IPS DF 6.9 (cell line): ENCODE measurements around the gene CST9L.

Source experiments
- DNase-seq: peaks from one replicate; pipeline ENCODE4 v3.0.0-alpha.2; 2013; ENCODE audit warnings: low read depth, low spot score
- H3K27ac ChIP-seq: one replicate; pipeline ENCODE4 v1.5.1; 2013; ENCODE audit warnings: low read length, control low read depth
- H3K27me3 ChIP-seq: 2 replicates; pipeline ENCODE4 v1.6.1; 2013; ENCODE audit warnings: mild to moderate bottlenecking, low read length; ENCODE audit not compliant: control insufficient read depth, insufficient read depth
- H3K36me3 ChIP-seq: 2 replicates; pipeline ENCODE4 v1.6.1; 2013; ENCODE audit warnings: low read length; ENCODE audit not compliant: control insufficient read depth, insufficient read depth
- H3K4me1 ChIP-seq: 2 replicates; pipeline ENCODE4 v1.6.1; 2013; ENCODE audit warnings: low read length; ENCODE audit not compliant: control insufficient read depth, insufficient read depth
- H3K4me3 ChIP-seq: 2 replicates; pipeline ENCODE4 v1.5.1; 2013; ENCODE audit warnings: mild to moderate bottlenecking, low read length
- H3K9me3 ChIP-seq: 2 replicates; pipeline ENCODE4 v1.6.1; 2013; ENCODE audit warnings: low read length, inconsistent platforms; ENCODE audit not compliant: control insufficient read depth, insufficient read depth
- WGBS: extraction: QIAGEN DNeasy Blood & Tissue Kit; methylation state at CpG from one replicate; pipeline ENCODE4 v1.1.7; 2013; ENCODE audit warnings: mixed read lengths, missing lambda C conversion rate; ENCODE audit not compliant: insufficient read length, insufficient coverage; 5-methylcytosine and 5-hydroxymethylcytosine counted together

The CST9L gene

GRCh38 chr20:23568971-23569330, 667 bp upstream of the CST9L start:
- Histone ChIP-seq H3K27me3 (no peaks in the 10 kb centered on the region), H3K36me3 (no peaks in the 10 kb centered on the region), H3K27ac (no peak overlapping the region), H3K4me1 (no peaks in the 10 kb centered on the region), H3K4me3 (no peak overlapping the region), H3K9me3 (no peaks in the 10 kb centered on the region)
- DNase-seq = no peak
- no CpG with 5 or more reads among the region's 1 CpG for WGBS

- H3K9me3 ChIP-seq = peaks cover 1% of the 10 kb centered on the region; the same call in 1 of the 2 replicates
- no peaks in the 10 kb centered on the region for H3K4me1 ChIP-seq
- H3K36me3 ChIP-seq = no peaks in the 10 kb centered on the region
- H3K4me3 ChIP-seq = no peak overlapping the region
- no CpG with 5 or more reads among the region's 7 CpGs for WGBS
- no peak for DNase-seq
- no peak overlapping the region for H3K27ac ChIP-seq
- no peaks in the 10 kb centered on the region for H3K27me3 ChIP-seq
These were observed 1.9 kb downstream of the CST9L start for GRCh38 chr20:23566199-23566932.

- peaks cover 1% of the 10 kb centered on the region; the same call in 1 of the 2 replicates for H3K9me3 ChIP-seq
- no peak overlapping the region for H3K4me3 ChIP-seq
- no peaks in the 10 kb centered on the region for H3K4me1 ChIP-seq
- H3K27ac ChIP-seq = no peak overlapping the region
- WGBS = no CpG with 5 or more reads among the region's 2 CpGs
- H3K27me3 ChIP-seq = no peaks in the 10 kb centered on the region
- no peaks in the 10 kb centered on the region for H3K36me3 ChIP-seq
- DNase-seq = no peak
These were observed 2.7 kb downstream of the CST9L start for GRCh38 chr20:23565503-23566045.

GRCh38 chr20:23564927-23565326, 3.4 kb downstream of the CST9L start:
- WGBS = no CpG with 5 or more reads among the region's 3 CpGs
- no peak for DNase-seq
- Histone ChIP-seq H3K4me1 (no peaks in the 10 kb centered on the region), H3K4me3 (no peak overlapping the region), H3K27ac (no peak overlapping the region), H3K27me3 (no peaks in the 10 kb centered on the region), H3K9me3 (peaks cover 1% of the 10 kb centered on the region; the same call in 1 of the 2 replicates), H3K36me3 (no peaks in the 10 kb centered on the region)

GRCh38 chr20:23562721-23563342, 5.5 kb downstream of the CST9L start:
- Histone ChIP-seq H3K9me3 (peaks cover 1% of the 10 kb centered on the region; the same call in 1 of the 2 replicates), H3K4me1 (no peaks in the 10 kb centered on the region), H3K27ac (no peak overlapping the region), H3K27me3 (no peaks in the 10 kb centered on the region), H3K36me3 (no peaks in the 10 kb centered on the region), H3K4me3 (no peak overlapping the region)
- no peak for DNase-seq
- WGBS = no CpG with 5 or more reads among the region's 1 CpG

GRCh38 chr20:23554401-23554800, 13.9 kb downstream of the CST9L start:
- Histone ChIP-seq H3K36me3 (no peaks in the 10 kb centered on the region), H3K4me3 (no peak overlapping the region), H3K9me3 (no peaks in the 10 kb centered on the region), H3K27ac (no peak overlapping the region), H3K4me1 (no peaks in the 10 kb centered on the region), H3K27me3 (no peaks in the 10 kb centered on the region)
- DNase-seq = no peak
- WGBS = no CpG with 5 or more reads among the region's 1 CpG

- Histone ChIP-seq H3K36me3 (no peaks in the 10 kb centered on the region), H3K4me1 (no peaks in the 10 kb centered on the region), H3K9me3 (no peaks in the 10 kb centered on the region), H3K4me3 (no peak overlapping the region), H3K27me3 (no peaks in the 10 kb centered on the region), H3K27ac (no peak overlapping the region)
- DNase-seq = no peak
These were observed 16.5 kb downstream of the CST9L start for GRCh38 chr20:23551786-23552185.

GRCh38 chr20:23551383-23551782, 16.9 kb downstream of the CST9L start:
- H3K27me3 ChIP-seq = no peaks in the 10 kb centered on the region
- H3K4me3 ChIP-seq = no peak overlapping the region
- no peaks in the 10 kb centered on the region for H3K36me3 ChIP-seq
- H3K9me3 ChIP-seq = no peaks in the 10 kb centered on the region
- H3K4me1 ChIP-seq = no peaks in the 10 kb centered on the region
- DNase-seq = no peak
- no peak overlapping the region for H3K27ac ChIP-seq

GRCh38 chr20:23550227-23550626, 18.1 kb downstream of the CST9L start:
- Histone ChIP-seq H3K27ac (no peak overlapping the region), H3K4me3 (no peak overlapping the region), H3K36me3 (no peaks in the 10 kb centered on the region), H3K9me3 (no peaks in the 10 kb centered on the region), H3K27me3 (no peaks in the 10 kb centered on the region), H3K4me1 (no peaks in the 10 kb centered on the region)
- no peak for DNase-seq
- WGBS = no CpG with 5 or more reads among the region's 4 CpGs

GRCh38 chr20:23548408-23548807, 19.9 kb downstream of the CST9L start:
- no peak overlapping the region for H3K4me3 ChIP-seq
- no CpG with 5 or more reads among the region's 5 CpGs for WGBS
- no peaks in the 10 kb centered on the region for H3K9me3 ChIP-seq
- no peaks in the 10 kb centered on the region for H3K4me1 ChIP-seq
- H3K27ac ChIP-seq = no peak overlapping the region
- no peaks in the 10 kb centered on the region for H3K27me3 ChIP-seq
- no peaks in the 10 kb centered on the region for H3K36me3 ChIP-seq
- DNase-seq = no peak

- Histone ChIP-seq H3K4me1 (no peaks in the 10 kb centered on the region), H3K27ac (no peak overlapping the region), H3K9me3 (no peaks in the 10 kb centered on the region), H3K36me3 (no peaks in the 10 kb centered on the region), H3K4me3 (no peak overlapping the region), H3K27me3 (no peaks in the 10 kb centered on the region)
- no peak for DNase-seq
- WGBS = no CpG with 5 or more reads among the region's 5 CpGs
These were observed 20.7 kb downstream of the CST9L start for GRCh38 chr20:23547613-23548012.
